Mucosa of descending colon (tissue), 3 donors: ENCODE results near the gene FBN1. TPM values are rescaled to one million over a fixed set of nuclear protein-coding genes. Genes with fewer than 3 reads are reported as not detected.

Experiments used
- ATAC-seq: fragments of 200-7000 bp; cut with Tn5 transposase; one replicate; pipeline ENCODE4 v1.9.1; 2020; ENCODE audit warnings: mild to moderate bottlenecking, moderate library complexity
- DNase-seq, 3 donors: peaks; one replicate each; pipeline ENCODE4 v3.0.0-alpha.2; 2020
- H3K36me3 ChIP-seq: fragments of 200-600 bp; one replicate; pipeline ENCODE4 v1.8.0; 2021; ENCODE audit warnings: low read depth, mild to moderate bottlenecking
- H3K4me1 ChIP-seq: fragments of 200-600 bp; one replicate; pipeline ENCODE4 v1.8.0; 2021; ENCODE audit warnings: low read depth, mild to moderate bottlenecking
- H3K4me3 ChIP-seq: fragments of 200-600 bp; one replicate; pipeline ENCODE4 v1.8.0; 2021; ENCODE audit warnings: mild to moderate bottlenecking
- H3K9me3 ChIP-seq: fragments of 200-600 bp; one replicate; pipeline ENCODE4 v1.8.0; 2021; ENCODE audit warnings: mild to moderate bottlenecking
- intact Hi-C, 2 donors: fragments of 100-400 bp; cut with DNase I in 1 of 2; cut with micrococcal nuclease in 1 of 2; formaldehyde crosslinking; loops; one replicate each; pipeline versions ENCODE4 v1.11.0 to v1.11.1; 2022; cut with DNase I, micrococcal nuclease
- total RNA-seq, 3 donors: library from RNA; stranded (reverse); fragmentation: NEBNext Ultra II Directional in 2 of 3; extraction: Animal tissue kit (Norgen Biotek cat#: 25700) in 2 of 3; gene quantifications; one replicate each; pipeline versions ENCODE4 v1.2.1 to v1.2.4, GENCODE V29; 2021 to 2023
- TF ChIP-seq, protein P1 (sequence below): fragments of 200-600 bp; IDR thresholded peaks from one replicate; pipeline ENCODE4 v1.8.0; 2022; ENCODE audit warnings: antibody characterized with exemption, mild to moderate bottlenecking
- donor health status: DM: no; HTN: no; CAD: no; lungs with moderate emphysema.
- donor health status: DM: no; HTN: no; CAD: no.
- donor health status: DM: no; HTN: yes; CAD: no.

The FBN1 gene
- total RNA-seq, 3 donors from 2014 or later = 9.3 to 47.9 (median 35.9) TPM

DNA sequence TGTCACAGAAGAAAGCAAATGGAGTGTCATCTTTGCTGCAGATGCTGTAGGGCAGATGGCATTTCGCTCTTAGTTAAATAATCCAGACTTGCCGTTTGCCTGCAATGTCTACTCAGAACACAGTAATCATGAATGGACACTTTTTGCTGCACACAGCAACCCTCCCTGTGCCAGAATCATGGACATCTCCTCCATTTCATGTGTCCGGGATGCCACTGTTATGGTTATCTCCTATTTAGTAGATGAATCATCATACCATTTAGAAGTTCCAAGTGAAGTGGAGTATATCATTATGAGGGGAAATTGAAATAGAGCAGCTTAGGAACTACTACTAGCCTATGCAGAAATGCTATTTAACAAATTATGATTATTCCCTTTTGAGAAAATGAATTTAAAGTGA is 195.8 kb downstream of the FBN1 start:
- no peaks in the 10 kb centered on the region for H3K9me3 ChIP-seq
- TF ChIP-seq, protein P1, sequence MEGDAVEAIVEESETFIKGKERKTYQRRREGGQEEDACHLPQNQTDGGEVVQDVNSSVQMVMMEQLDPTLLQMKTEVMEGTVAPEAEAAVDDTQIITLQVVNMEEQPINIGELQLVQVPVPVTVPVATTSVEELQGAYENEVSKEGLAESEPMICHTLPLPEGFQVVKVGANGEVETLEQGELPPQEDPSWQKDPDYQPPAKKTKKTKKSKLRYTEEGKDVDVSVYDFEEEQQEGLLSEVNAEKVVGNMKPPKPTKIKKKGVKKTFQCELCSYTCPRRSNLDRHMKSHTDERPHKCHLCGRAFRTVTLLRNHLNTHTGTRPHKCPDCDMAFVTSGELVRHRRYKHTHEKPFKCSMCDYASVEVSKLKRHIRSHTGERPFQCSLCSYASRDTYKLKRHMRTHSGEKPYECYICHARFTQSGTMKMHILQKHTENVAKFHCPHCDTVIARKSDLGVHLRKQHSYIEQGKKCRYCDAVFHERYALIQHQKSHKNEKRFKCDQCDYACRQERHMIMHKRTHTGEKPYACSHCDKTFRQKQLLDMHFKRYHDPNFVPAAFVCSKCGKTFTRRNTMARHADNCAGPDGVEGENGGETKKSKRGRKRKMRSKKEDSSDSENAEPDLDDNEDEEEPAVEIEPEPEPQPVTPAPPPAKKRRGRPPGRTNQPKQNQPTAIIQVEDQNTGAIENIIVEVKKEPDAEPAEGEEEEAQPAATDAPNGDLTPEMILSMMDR = no peak
- no peaks in the 10 kb centered on the region for H3K4me1 ChIP-seq
- DNase-seq = no peak
- no peak overlapping the region for H3K4me3 ChIP-seq
- H3K36me3 ChIP-seq = no peaks in the 10 kb centered on the region
- no peak for ATAC-seq
- intact Hi-C loops = no loop called here

DNA sequence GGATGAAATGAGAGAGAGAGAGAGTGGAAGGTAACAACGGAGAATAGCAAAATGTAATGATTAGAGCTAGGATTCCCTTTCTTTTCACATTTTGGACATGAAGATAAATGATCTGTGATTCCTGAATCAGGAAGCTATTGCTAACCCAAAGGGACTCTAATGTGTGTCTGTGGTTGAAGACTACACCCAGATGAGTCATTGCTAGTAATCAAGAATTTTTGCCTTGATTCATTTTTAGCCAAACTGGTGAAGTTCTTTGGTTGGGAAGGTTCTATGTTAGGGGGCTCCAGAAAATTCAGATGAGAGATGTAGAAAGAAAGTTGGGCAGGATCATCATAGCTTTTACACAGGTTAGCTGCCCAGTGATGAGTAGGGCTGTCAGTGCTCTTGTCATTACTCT is 197.9 kb downstream of the FBN1 start:
- intact Hi-C loops = no loop called here
- Histone ChIP-seq H3K36me3 (no peaks in the 10 kb centered on the region), H3K9me3 (no peaks in the 10 kb centered on the region), H3K4me3 (no peak overlapping the region), H3K4me1 (no peaks in the 10 kb centered on the region)
- ATAC-seq = no peak
- TF ChIP-seq, protein P1 = no peak
- no peak for DNase-seq

DNA sequence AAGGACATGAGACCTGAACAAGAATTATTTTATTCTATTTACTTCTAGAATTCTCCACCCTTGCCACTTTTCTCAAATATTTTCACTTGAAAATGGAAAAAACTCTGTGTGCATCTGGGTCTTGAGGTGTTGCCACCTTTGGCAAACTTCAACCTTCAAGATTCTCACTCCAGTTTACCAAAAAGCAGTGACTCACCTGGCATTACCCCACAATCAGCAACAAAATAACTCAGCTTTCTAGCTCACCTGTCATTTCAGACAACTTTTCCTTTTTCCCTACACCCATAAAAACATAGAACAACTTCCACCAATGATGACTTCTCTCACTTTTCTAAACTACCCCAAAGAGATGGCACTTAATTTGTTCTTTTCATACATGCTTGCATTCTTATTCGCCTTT is 198.5 kb downstream of the FBN1 start:
- TF ChIP-seq, protein P1 = no peak
- no peak for DNase-seq
- H3K4me3 ChIP-seq = no peak overlapping the region
- ATAC-seq = no peak
- intact Hi-C loops = no loop called here
- H3K9me3 ChIP-seq = no peaks in the 10 kb centered on the region
- no peaks in the 10 kb centered on the region for H3K36me3 ChIP-seq
- H3K4me1 ChIP-seq = no peaks in the 10 kb centered on the region

DNA sequence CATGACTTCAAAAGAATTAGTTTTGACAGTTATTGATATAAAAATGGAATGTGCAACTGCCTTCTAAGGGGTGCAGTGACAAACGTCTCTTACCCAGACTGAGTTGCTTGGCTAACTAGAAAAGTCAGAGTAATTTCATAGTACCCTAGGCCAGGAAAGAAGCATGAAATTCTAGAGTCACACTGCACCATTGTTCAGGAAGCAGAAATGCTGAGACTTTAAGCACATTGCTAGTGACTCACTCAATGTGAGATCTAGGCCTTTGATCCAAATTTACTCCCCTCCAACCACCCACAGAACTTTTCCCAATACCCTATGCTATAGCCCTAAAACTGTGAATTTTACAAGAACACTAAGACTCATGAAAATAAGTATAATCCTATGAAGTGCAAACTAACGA is 203.5 kb downstream of the FBN1 start:
- ATAC-seq = no peak
- no peaks in the 10 kb centered on the region for H3K36me3 ChIP-seq
- TF ChIP-seq, protein P1 = no peak
- H3K4me3 ChIP-seq = no peak overlapping the region
- no peak for DNase-seq
- intact Hi-C loops = no loop called here
- H3K9me3 ChIP-seq = no peaks in the 10 kb centered on the region
- no peaks in the 10 kb centered on the region for H3K4me1 ChIP-seq

DNA sequence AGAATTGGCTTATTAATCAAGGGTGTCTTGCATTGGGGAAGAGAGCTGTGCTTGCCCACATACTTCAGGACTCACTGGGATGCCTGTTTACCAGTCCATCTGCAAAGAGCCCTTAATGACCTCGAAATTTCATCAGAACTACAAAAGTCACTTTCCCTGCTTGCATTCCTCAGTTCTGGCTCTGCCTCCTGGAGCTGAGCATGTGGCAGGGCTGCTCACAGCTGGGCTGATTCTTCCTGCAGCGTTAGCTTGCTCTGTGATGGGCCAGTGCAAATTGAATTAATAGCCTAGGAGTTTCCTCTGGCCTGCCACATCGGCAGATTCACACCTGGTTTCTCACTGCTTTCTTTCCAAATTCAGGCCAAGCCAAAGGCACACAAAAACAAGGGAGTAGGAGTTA is 205.4 kb downstream of the FBN1 start:
- H3K4me1 ChIP-seq = no peaks in the 10 kb centered on the region
- no peak overlapping the region for H3K4me3 ChIP-seq
- intact Hi-C loops = no loop called here
- TF ChIP-seq, protein P1 = no peak
- DNase-seq = no peak
- ATAC-seq = peak; percentile 28
- H3K9me3 ChIP-seq = no peaks in the 10 kb centered on the region
- H3K36me3 ChIP-seq = no peaks in the 10 kb centered on the region

DNA sequence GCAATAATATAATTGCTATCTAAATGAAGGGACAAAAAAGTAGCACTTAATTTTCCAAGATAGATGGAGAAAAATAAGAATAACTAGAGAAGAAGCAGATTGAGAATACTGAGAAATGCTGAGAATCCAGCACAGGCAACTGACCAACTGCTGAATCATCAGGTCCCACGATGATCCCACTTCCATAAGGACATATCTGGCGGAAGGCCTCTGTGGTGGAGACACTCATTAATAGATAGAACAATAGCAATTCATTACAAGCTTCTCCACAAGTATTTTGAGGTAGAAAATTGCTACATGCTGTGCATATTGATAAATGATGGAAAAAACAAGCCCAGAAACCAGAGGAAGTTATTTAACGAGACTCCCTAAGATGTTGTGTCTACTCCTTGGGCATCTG is 208.3 kb downstream of the FBN1 start:
- Histone ChIP-seq H3K9me3 (no peaks in the 10 kb centered on the region), H3K4me1 (no peaks in the 10 kb centered on the region), H3K36me3 (no peaks in the 10 kb centered on the region), H3K4me3 (no peak overlapping the region)
- ATAC-seq (no peak), DNase-seq (no peak)
- TF ChIP-seq, protein P1 = no peak
- intact Hi-C loops = no loop called here
